Activated CD8-positive, alpha-beta memory T cell treated with anti-CD3 and anti-CD28 coated beads, Interleukin-2, amount 50 U/mL, for 1 hour (primary cell): ENCODE measurements around the gene ZFP92.

Experiments
- DNase-seq: peaks from one replicate; pipeline ENCODE4 v3.0.0-alpha.2; 2020; ENCODE audit errors: extremely low read depth

ZFP92 gene

GRCh38 chrX:153439977-153440376 is 28.7 kb downstream of the ZFP92 start:
- no peak for DNase-seq

- DNase-seq, result no peak
These were observed 29.4 kb downstream of the ZFP92 start for GRCh38 chrX:153440556-153441135.

GRCh38 chrX:153441296-153441695 is 30.0 kb downstream of the ZFP92 start:
- no peak for DNase-seq

- no peak for DNase-seq
These were observed 30.7 kb downstream of the ZFP92 start for GRCh38 chrX:153441981-153442380.

- no peak for DNase-seq
These were observed 31.2 kb downstream of the ZFP92 start for GRCh38 chrX:153442463-153442862.

- DNase-seq, result no peak
These were observed 32.4 kb downstream of the ZFP92 start for GRCh38 chrX:153443476-153444332.

GRCh38 chrX:153444333-153445011 is 33.2 kb downstream of the ZFP92 start:
- DNase-seq, result no peak

GRCh38 chrX:153445106-153445855 is 34.0 kb downstream of the ZFP92 start:
- DNase-seq, result no peak

- no peak for DNase-seq
These were observed 34.8 kb downstream of the ZFP92 start, which contains the start of gene TREX2 for GRCh38 chrX:153445856-153446635. TREX2 (minus strand) TSS chrX:153446056; CDS start chrX:153445430, 626 bp downstream.

GRCh38 chrX:153446636-153446936 is 35.3 kb downstream of the ZFP92 start:
- DNase-seq, result no peak

- no peak for DNase-seq
These were observed 35.8 kb downstream of the ZFP92 start for GRCh38 chrX:153446950-153447580.

- DNase-seq, result no peak
These were observed 36.3 kb downstream of the ZFP92 start for GRCh38 chrX:153447581-153447960.

- DNase-seq, result no peak
These were observed 37.5 kb downstream of the ZFP92 start for GRCh38 chrX:153448556-153449367.

GRCh38 chrX:153449368-153450113 is 38.3 kb downstream of the ZFP92 start:
- DNase-seq, result no peak

GRCh38 chrX:153450114-153450948 is 39.1 kb downstream of the ZFP92 start:
- no peak for DNase-seq

- DNase-seq, result no peak
These were observed 39.6 kb downstream of the ZFP92 start for GRCh38 chrX:153450949-153451277.

GRCh38 chrX:153454901-153455550 is 43.8 kb downstream of the ZFP92 start:
- no peak for DNase-seq

GRCh38 chrX:153455571-153455970 is 44.3 kb downstream of the ZFP92 start:
- DNase-seq, result no peak
